AML-193 (cell line): ENCODE results near the gene PDE6H.

Source experiments
- DNase-seq, 2 experiments: peaks; one replicate each; lab custom pipeline; 2025; lab: John Stamatoyannopoulos, UW

Gene PDE6H

DNA sequence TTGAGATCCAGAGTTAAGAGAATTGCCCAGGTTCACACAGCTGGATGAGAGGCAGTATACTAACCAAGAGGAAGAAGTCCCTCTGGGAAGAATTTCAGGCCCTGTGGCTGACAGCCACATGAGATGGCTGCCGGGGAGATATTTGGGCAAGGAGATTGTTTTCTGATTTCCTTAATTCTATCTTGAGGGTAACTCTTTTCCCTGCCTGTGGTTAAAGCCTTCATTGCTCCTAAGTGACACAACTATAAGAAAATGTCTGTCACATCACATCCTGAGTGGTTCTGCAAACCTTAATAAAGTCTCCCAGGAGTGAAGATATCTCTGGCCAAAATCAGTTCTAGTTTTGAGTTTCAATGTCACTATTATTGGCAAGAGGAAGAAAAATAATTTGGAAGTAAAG is 21.0 kb upstream of the PDE6H start:
- DNase-seq = no peak

DNA sequence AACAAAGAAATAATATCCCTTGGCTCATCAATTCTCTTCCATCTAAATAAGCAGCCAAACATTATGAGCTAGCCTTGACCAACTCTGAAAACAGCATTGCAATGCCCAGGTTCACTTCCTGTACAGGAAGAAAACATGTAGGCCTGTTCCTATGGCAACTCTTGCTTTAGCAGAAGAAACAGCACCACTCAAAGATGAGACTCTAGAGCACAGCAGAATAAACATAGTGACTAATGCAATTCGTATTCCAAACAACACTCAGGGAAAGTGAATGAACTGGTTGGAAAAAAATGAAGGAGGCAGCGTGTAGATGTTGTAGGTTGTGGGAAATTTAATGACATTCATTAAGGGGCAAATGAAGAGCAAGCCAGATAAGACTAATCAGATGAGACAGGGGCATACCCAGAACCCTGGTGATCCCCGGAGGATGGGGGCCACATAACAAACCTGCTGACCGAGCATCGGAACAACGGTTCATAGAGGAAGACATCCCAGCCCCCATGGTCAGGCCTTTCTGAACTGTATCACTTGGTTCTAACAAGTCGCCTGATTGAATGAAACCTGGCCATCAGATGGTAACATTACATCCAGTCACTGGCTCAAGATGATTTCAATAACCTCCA is 20.4 kb upstream of the PDE6H start:
- DNase-seq = peak; percentile 78 to 86

DNA sequence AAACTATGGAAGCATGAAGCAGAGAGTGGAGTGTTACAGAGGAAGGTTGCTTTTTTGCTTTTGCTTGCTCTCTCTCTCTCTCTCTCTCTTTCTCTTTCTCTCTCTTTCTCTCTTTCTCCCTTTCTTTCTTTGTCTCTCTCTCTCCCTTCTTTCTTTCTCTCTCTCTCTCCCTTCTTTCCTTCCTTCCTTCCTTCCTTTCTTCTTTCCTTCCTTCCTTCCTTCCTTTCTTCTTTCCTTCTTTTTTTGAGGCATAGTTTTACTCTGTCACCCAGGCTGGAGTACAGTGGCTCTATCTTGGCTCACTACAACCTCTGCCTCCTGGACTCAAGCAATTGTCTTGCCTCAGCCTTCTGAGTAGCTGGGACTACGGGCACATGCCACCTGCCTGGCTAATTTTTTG is 19.1 kb upstream of the PDE6H start:
- DNase-seq = no peak

DNA sequence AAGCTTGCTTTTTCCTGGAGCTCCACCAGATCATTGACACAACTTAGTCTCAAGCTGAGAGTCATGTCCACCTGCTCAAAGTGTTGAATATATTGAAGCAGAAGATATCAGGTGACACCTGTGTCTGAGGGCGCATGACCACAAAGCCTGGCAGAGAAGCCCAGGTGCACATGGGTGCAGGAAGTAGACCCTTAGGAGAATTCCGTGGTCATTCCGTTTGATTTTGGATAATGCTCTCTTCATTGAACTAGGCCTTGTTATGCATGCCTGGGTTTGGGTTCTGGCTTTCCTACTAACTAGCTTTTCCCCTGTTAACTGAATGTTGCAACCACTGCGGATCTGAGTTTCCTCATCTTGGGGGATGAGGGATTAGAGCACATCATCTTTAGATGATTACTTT is 18.6 kb upstream of the PDE6H start:
- peak in 1 of 2 experiments; percentile 22 for DNase-seq

DNA sequence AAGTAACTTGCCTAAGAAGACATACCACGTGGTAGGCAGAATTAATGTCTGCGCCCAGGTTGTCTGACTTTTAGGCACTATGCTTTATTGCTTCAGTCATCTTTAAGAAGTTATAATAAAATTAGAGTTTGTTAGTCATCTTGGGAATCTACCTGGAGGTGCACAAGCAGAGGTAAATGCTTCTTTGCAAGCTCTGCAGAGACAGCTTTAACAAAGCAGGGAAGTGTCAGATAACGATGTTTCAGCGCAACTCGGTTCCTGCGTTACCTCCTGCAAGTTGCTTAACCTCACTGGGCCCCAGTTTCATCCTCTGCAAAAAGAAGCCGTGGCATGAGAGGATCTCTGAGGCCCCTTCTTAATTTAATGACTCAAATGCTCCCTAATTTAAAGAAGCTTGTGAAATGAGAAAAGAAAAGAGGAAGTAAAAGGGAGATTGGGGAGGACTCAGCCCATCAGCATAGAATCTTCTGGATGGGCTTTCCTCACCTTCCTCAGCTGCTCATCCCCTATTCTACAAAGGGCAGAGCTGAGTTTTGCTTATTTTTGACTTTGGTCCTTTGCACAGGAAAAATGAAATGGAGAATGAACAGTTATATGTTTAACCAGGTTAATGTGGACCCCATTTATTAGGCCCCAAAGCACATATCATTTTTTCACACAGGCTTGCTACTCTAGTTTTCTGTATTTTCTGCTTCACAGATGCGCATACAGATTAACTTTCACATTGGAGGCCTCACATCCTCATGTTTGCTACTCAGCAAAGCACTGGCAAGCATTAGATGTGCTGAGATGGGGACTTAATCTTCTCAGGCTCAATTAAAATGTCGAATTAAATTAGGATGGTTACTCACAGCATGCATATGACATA is 16.6 kb upstream of the PDE6H start:
- DNase-seq = peak; percentile 88 to 91

DNA sequence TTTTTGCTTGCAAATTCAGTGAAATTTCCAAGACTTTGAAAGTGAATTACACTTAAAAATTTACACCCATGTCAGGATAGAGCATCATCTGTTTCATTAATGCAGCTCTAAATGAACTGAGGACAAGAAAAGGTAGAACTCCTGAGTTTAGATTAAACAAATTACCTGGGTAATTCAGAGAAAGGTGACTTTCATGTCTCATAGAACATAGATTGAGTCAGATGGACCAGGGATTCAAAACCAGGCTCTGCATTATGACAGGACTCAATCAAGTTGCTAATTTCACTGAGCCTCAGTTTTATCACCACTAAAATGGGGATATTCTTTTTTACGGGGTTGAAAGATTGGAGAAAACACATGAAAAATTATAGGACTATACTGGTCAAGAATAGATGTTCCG is 15.9 kb upstream of the PDE6H start:
- DNase-seq = no peak

DNA sequence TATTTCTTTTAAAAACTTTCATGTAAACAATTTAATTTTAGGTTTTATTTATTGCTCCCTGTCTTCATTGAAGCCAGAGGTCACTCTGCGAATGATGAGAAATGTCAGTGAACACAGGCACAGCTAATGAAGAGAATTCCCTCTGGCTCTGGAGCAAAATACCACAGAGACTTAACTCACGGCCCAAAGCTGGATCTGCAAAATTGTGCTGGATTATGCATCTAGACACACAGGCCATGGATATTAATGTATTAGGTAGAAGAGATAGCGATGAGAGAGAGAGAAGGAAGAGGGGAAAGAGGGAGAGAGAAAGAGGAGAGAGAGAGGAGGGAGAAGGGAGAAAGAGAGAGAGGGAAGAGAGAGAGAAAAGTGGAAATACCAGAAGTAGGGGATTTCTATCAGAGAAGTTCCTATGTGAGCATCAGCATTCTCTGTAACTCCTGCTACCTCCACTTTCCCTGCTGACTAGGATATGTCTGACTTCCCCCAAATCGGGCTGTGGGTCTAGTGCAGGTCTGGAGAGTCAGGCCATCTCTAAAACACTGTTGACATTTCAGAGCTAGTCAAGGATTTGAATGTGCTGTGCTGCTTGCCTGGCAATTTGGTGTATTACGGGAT is 15.2 kb upstream of the PDE6H start:
- DNase-seq = peak in 1 of 2 experiments; percentile 35

DNA sequence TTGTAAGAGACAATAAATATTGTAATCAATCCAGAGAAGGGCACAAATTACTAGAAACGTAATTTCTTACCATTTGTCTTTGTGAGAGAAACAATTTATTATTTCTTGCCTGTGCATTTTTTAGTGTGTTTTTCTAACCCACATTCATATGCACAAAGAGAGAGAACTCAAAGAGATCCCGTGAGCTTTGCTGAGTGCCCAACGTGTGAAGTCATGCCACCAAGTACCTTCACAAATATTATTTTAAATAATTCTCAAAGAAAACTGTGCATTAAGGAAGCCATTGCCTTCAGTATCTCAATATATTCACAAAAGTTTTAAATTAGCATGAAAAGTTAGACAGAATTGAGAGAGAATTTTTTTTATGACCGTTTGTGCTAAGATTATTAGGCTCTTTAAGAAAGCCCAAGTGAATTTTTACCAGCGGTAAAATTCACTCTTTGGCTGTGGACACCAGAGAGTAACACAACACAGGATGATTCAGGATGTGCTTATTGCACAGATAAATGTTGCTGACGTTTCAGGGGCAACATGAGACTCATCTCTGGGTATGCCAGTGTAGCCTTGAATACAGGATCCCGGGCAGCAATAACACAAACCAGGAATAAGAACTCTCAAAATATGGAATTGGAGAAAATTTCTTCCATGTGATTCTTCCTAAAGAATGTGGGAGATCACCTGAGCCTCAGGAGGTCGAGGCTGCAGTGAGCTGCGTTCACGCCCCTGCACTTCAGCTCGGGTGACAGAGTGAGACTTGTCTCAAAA is 14.3 kb upstream of the PDE6H start:
- peak in 1 of 2 experiments; percentile 30 for DNase-seq

DNA sequence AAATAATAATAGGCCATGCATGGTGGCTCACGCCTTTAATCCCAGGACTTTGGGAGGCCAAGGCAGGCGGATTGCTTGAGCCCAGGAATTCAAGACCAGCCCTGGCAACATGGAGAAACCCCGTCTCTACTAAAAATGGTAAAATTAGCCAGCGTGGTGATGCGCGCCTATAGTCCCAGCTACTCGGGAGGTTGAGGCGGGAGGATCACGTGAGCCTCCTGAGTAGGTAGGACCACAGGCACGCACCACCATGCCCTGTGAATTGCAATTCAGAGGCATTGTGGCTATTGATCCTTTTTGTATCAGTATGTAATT is 13.8 kb upstream of the PDE6H start:
- no peak for DNase-seq

DNA sequence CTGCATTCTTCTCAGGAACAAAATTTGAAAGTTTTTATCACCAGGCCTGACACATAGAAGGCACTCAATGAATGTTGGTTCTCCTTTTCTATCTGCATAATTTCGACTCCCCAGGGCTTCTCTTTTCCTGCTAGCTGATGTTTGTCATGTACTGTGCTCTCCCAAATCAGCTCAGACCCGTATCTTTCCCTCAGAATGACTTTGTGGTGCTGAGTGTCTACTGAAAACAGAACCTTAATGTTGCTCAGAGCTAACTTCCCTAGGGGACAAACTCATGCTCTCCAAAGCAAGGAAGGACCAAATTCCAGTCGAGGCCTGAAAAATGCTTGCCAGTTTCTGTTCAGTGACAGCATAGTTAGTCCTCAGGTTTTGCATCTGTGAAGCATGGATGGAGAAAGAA is 13.4 kb upstream of the PDE6H start:
- peak in 1 of 2 experiments; percentile 35 for DNase-seq

DNA sequence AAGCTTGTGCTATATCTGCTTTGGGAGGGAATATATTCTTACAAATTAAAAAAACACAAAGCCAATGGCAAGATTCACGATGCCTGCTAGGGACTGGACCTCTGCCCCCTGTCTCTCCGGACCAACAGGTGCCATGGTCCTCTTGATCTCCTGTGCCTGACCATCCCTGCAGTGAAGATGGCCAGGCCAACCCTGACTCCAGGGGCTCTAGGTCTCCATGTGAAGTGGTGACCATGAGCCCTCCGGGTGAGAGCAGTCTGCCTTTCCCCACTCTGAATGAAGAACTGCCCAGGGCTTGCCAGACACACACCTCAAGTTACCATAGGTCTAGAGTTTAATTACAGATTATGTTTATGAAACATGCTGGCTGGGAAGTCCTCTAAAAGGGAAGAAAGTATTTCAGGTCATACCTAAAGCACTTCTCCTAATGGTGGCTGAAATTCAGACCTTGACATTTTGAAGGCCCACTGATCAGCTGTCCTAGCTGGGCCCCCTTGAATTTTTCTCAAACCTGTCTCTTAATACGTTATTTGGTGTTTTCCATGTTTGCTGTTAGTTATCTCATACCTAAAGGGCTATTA is 12.8 kb upstream of the PDE6H start:
- no peak for DNase-seq

DNA sequence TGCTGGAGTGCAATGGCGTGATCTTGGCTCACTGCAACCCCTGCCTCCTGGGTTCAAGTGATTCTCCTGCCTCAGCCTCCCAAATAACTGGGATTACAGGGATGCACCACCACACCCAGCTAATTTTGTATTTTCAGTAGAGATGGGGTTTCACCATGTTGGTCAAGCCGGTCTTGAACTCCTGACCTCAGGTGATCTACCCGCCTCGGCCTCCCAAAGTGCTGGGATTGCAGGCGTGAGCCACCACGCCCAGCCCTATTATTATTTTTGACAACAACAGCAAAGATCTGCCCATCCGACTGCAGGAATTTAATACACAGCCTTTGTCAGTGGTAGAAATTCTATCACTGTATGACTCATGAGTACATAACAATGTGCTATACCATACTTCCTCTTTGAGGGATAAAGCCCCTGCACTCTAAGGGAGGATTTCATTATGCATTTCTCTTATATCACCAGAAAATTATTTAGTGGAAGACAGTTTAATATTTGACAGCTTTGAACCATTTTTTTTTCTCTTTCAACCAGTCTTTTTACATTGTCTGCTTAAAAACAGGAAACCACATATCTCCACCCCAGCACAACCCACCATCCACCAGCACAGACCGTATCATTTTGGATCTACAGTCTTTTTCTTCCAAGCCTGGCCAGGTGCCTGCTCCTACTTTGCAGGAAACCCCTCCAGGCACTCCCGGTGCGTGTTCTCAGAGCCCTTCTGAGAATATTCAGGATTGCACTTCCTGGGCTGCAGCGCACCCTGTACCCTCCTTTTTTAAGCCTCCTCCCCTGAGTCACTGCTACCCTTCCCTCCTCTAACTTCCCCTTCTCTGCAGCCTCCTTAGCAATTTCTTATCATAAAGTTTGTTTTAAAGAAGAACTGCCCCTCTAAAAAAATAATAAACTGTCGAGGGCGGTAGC is 12.0 kb upstream of the PDE6H start:
- peak; percentile 90 to 93 for DNase-seq

DNA sequence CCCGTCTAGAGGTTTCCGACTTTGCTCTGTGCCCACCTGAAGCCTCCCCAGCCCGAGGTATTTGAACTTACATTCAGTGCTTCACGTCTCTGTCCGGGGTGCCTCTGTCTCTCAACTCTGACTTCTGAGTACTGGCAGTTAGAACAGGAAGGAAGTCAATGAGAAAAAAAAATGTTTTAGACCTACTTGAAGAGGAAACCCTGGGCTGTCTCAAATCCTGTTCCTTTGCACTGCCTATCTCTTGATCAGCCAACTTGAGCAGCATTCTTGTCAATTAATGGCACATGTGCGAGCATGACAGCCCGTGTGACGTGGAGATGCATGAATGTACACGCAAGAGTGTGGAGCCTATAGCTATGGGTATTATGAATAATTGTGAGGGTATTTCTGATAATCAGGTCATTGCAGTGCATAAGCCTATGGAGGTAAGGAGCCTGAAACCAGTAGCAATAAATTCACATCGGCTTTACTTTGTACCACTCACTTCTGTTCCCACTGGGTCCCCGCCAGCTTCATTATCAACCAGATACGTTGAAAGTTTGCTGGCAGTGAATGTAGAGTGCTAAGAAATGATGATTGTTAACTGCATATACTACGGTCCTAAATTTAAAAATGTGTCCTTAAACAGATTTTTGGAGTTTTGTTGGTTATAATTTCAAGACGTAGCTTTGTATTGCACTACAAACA is 11.2 kb upstream of the PDE6H start, which contains the start of gene ARHGDIB:
ARHGDIB (minus strand) TSS at position 136 of the 687 bp plus-strand sequence. CDS start 10,889 bp downstream, outside the sequence.
- peak; percentile 98 to 99 for DNase-seq

DNA sequence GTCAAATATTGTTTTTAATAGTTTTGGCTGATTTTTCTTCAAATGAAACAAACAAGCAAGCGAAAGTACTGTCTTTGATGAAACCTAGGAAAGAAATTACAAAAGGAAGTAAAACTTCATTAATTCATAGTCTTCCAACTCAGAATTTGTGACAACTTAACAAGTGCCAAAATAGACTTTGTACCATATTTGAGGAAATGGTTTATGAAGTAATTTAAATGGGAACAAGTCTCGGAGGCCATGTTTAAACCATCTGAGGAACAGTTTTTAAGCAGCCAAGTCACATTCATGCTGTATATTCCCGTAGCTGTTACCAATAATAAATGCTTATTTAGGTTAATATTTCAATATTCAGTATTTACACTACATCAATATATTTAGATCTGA is 10.7 kb upstream of the PDE6H start:
- peak; percentile 25 to 37 for DNase-seq

DNA sequence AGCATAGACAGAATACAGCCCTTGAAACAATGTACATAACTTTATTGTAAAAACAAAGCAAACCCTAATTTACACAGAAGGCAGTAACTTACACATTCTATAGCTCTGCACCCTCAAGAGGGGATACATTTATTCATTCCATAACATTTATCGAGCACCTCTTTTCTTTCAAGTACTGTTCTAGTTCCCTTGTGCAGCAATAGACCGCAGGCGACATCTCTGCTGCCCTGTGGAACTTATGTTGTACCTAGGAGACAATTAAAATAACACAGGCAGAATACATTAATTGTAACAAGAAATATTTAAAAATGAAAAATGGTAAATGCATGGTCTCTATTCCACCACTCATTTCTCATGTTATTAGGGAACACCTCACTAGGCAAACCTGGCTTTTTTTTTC is 10.0 kb upstream of the PDE6H start:
- DNase-seq = peak in 1 of 2 experiments; percentile 24

DNA sequence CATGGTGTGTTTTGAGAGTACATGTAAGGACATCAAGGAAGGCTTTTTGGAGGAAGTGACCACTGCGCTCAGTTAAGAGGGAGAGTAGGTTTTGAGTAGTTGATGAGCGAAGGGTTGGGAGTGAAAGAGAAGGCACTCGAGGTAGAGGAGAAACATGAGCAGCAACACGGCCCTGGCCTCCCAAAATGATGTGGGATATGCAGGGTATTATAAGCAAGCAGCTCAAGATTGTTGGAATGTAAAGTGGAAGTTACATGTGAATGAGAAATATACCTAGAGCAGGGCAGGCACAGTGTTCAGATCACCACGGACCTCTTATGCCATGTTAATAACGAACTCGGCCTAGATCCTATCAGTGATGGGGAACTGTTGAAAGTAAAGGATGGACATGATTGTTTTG is 9.3 kb upstream of the PDE6H start:
- no peak for DNase-seq

DNA sequence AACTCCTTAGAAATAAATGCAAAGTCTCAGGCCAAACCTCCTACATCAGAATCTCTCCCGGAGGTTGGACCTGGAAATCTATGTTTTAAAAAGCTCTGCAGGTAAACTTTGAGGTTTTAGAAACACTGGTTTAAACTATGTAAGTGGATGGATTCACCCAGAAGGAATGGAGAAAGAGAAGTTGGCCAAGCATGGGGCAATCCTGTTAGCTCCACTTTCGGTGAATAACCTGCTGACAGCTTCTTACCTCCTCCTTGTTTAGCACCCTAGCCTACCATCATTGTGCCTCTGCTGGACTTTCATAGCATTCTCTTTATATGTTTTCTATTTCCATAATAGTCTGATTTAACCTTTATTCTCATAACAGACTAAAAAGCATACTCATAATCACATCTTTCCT is 8.4 kb upstream of the PDE6H start:
- DNase-seq = no peak

DNA sequence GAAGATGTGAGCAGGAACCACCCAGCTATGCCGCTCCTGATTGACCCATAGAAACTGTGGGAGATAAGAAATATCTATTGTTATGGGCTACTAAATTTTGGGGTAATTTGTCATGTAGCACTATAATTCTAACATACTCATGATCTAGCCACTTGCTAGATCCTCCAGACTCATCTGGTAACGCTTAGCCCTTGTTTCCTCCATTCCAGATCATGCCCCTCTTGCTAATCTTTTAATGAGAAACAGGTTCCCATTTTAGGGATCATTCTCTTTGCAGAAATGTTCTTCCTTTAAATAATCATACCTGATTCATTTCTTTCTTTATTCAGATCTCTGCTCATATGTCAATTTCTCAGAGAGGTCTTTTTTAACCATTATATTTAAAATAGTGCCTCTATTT is 7.6 kb upstream of the PDE6H start:
- no peak for DNase-seq

DNA sequence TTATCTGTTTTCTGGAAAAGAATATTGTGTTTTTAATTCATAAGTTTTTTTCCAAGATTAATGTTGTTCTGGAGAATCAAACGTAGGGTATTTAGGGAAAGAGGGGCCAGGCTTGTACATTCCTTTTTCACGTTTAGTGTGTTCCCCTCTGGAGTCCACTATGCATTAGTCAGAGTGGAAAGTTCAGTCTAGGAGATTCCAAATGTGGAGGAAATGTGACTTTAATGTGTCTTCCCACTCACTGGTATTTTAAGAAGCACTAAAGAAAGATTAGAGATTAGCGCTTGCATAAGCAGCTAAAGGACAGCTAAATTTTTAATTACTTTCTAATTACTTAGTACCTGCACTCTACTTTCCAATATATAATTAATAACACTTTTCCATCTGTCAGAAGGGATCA is 4.4 kb upstream of the PDE6H start:
- DNase-seq = no peak

DNA sequence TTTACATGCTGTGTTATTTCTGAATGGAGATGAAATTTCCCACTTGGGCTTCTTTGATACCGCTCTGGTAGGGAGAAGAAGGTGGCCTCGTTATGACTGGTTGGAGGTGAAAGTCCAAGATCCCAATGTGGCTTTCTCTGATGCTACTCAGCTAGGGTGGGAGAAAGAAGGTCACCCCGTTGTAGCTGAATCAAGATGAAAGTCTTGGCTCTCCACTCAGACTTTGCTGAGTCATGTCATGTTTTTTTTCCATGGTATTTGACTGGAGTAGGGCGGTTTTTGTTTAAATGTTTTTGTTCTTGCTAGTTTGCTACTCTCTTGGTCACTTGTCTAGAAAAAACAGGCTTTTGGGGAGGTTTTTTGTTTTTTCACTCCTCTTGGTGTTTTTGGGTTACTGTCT is 2.4 kb upstream of the PDE6H start:
- no peak for DNase-seq
